Measurements from ENCODE around the gene NACC2.

Gene NACC2

GRCh38 chr9:136049491-136050265 lies 45.4 kb downstream of the NACC2 start:
- no peak overlapping the region for H3K4me3 ChIP-seq (ENCODE audit: low read length)
- no peak for DNase-seq (ENCODE audit: low read depth)
- TF ChIP-seq CTCF (conservative IDR thresholded peaks at IDR 0.05; ENCODE audit: low read length), result no peak

- no peak for TF ChIP-seq CTCF (conservative IDR thresholded peaks at IDR 0.05; ENCODE audit: low read length)
- no peak overlapping the region for H3K4me3 ChIP-seq (ENCODE audit: low read length)
- DNase-seq (ENCODE audit: low read depth), result no peak
Observed at GRCh38 chr9:136048560-136049411, 46.3 kb downstream of the NACC2 start.

- no peak overlapping the region for H3K4me3 ChIP-seq (ENCODE audit: low read length)
- TF ChIP-seq CTCF (conservative IDR thresholded peaks at IDR 0.05; ENCODE audit: low read length), result no peak
- no peak for DNase-seq (ENCODE audit: low read depth)
Observed at GRCh38 chr9:136047775-136048559, 47.1 kb downstream of the NACC2 start.

- TF ChIP-seq CTCF (conservative IDR thresholded peaks at IDR 0.05; ENCODE audit: low read length), result no peak
- no peak for DNase-seq (ENCODE audit: low read depth)
- H3K4me3 ChIP-seq (ENCODE audit: low read length), result no peak overlapping the region
Observed at GRCh38 chr9:136047076-136047774, 47.9 kb downstream of the NACC2 start.

- no peak for TF ChIP-seq CTCF (conservative IDR thresholded peaks at IDR 0.05; ENCODE audit: low read length)
- H3K4me3 ChIP-seq (ENCODE audit: low read length), result no peak overlapping the region
- DNase-seq (ENCODE audit: low read depth), result no peak
Observed at GRCh38 chr9:136046554-136046920, 48.6 kb downstream of the NACC2 start.

All from AG10803 (cell line).